ENCODE results near the gene SLC2A3.
A peak's percentile ranks its signal among the peaks of the same experiment; 100 is the strongest.
"Not testable (repeated sequence)": the region's sequence is repeated elsewhere in the genome, so short reads cannot be mapped to it uniquely, and the experiment has no call there.

SLC2A3 gene

GRCh38 chr12:7935590-7936581 is at the start of gene SLC2A3:
Gene SLC2A3, minus strand, starts transcription at chr12:7936187. Its CDS starts 153 bp downstream, at chr12:7936034.
- no peak for DNase-seq

GRCh38 chr12:7984900-7985299 is 48.9 kb upstream of the SLC2A3 start:
- no peak for DNase-seq

GRCh38 chr12:7983460-7983859 is 47.5 kb upstream of the SLC2A3 start:
- not testable (repeated sequence) for DNase-seq

GRCh38 chr12:7983019-7983418 is 47.0 kb upstream of the SLC2A3 start:
- DNase-seq = not testable (repeated sequence)

- DNase-seq = not testable (repeated sequence)
Observed at GRCh38 chr12:7982332-7982735, 46.3 kb upstream of the SLC2A3 start.

GRCh38 chr12:7981446-7981845 is 45.5 kb upstream of the SLC2A3 start:
- DNase-seq = no peak

GRCh38 chr12:7977351-7978124 is 41.6 kb upstream of the SLC2A3 start:
- DNase-seq = not testable (repeated sequence)

GRCh38 chr12:7973457-7973825 is 37.5 kb upstream of the SLC2A3 start:
- no peak for DNase-seq

- DNase-seq = no peak
Observed at GRCh38 chr12:7972734-7973456, 36.9 kb upstream of the SLC2A3 start.

- DNase-seq = not testable (repeated sequence)
Observed at GRCh38 chr12:7972269-7972668, 36.3 kb upstream of the SLC2A3 start.

GRCh38 chr12:7971765-7972164 is 35.8 kb upstream of the SLC2A3 start:
- not testable (repeated sequence) for DNase-seq

- DNase-seq = peak; percentile 24
Observed at GRCh38 chr12:7970475-7971252, 34.7 kb upstream of the SLC2A3 start.

GRCh38 chr12:7966563-7966962 is 30.6 kb upstream of the SLC2A3 start:
- DNase-seq = no peak

- not testable (repeated sequence) for DNase-seq
Observed at GRCh38 chr12:7964669-7965068, 28.7 kb upstream of the SLC2A3 start.

- no peak for DNase-seq
Observed at GRCh38 chr12:7961395-7962178, 25.6 kb upstream of the SLC2A3 start.

GRCh38 chr12:7959701-7960121 is 23.7 kb upstream of the SLC2A3 start:
- no peak for DNase-seq

GRCh38 chr12:7959278-7959677 is 23.3 kb upstream of the SLC2A3 start:
- no peak for DNase-seq

- DNase-seq = not testable (repeated sequence)
Observed at GRCh38 chr12:7954877-7955276, 18.9 kb upstream of the SLC2A3 start.

- not testable (repeated sequence) for DNase-seq
Observed at GRCh38 chr12:7954418-7954817, 18.4 kb upstream of the SLC2A3 start.

- not testable (repeated sequence) for DNase-seq
Observed at GRCh38 chr12:7953912-7954311, 17.9 kb upstream of the SLC2A3 start.

- no peak for DNase-seq
Observed at GRCh38 chr12:7951671-7952070, 15.7 kb upstream of the SLC2A3 start.
